Measurements from ENCODE around the gene TNK1.
A peak's percentile ranks its signal among the peaks of the same experiment; 100 is the strongest.

TNK1 gene

GRCh38 chr17:7392696-7393612, 12.1 kb downstream of the TNK1 start:
- DNase-seq: no peak

GRCh38 chr17:7393613-7394451, 12.9 kb downstream of the TNK1 start:
- no peak for DNase-seq

- peak; percentile 31 for DNase-seq
Measured at GRCh38 chr17:7394452-7395191, 13.7 kb downstream of the TNK1 start, which contains the start of gene PLSCR3. Gene PLSCR3, minus strand, starts transcription at chr17:7394525. Its CDS starts 415 bp downstream, at chr17:7394110.

GRCh38 chr17:7396147-7396546, 15.3 kb downstream of the TNK1 start:
- no peak for DNase-seq

GRCh38 chr17:7398612-7399011, 17.7 kb downstream of the TNK1 start:
- no peak for DNase-seq

GRCh38 chr17:7403043-7403726, 22.3 kb downstream of the TNK1 start:
- no peak for DNase-seq

- DNase-seq: no peak
Measured at GRCh38 chr17:7403727-7403976, 22.8 kb downstream of the TNK1 start.

- peak; percentile 66 for DNase-seq
Measured at GRCh38 chr17:7403977-7404736, 23.3 kb downstream of the TNK1 start, which contains the start of gene TMEM256. Gene TMEM256, minus strand, starts transcription at chr17:7404097. Its CDS starts 13 bp downstream, at chr17:7404084.

GRCh38 chr17:7404737-7405349, 24.0 kb downstream of the TNK1 start:
- DNase-seq: no peak

- DNase-seq: no peak
Measured at GRCh38 chr17:7405350-7406234, 24.7 kb downstream of the TNK1 start.

- DNase-seq: no peak
Measured at GRCh38 chr17:7406235-7406825, 25.4 kb downstream of the TNK1 start.

GRCh38 chr17:7407082-7407481, 26.2 kb downstream of the TNK1 start:
- DNase-seq: no peak

- no peak for DNase-seq
Measured at GRCh38 chr17:7407485-7408251, 26.8 kb downstream of the TNK1 start, which contains the start of gene NLGN2. Gene NLGN2, plus strand, starts transcription at chr17:7407845. Its CDS starts 411 bp downstream, at chr17:7408256.

GRCh38 chr17:7408252-7408727, 27.4 kb downstream of the TNK1 start:
- DNase-seq: no peak

- DNase-seq: no peak
Measured at GRCh38 chr17:7408863-7409262, 28.0 kb downstream of the TNK1 start.

GRCh38 chr17:7409716-7410115, 28.8 kb downstream of the TNK1 start:
- no peak for DNase-seq

- no peak for DNase-seq
Measured at GRCh38 chr17:7410634-7411426, 29.9 kb downstream of the TNK1 start.

GRCh38 chr17:7411427-7411750, 30.5 kb downstream of the TNK1 start:
- no peak for DNase-seq

Measured in NCI-H2029 treated with DMSO at 0.1 percent for 48 hours (cell line).